GM20431 (cell line): Measurements from ENCODE around the gene ZNF699.
"Not testable (repeated sequence)": the region's sequence is repeated elsewhere in the genome, so short reads cannot be mapped to it uniquely, and the experiment has no call there.

ENCODE experiments used
- in situ Hi-C: fragments of 300-500 bp; cut with MseI, MboI; formaldehyde crosslinking; loops from one replicate; pipeline ENCODE4 v1.15.0; 2020; ENCODE audit warnings: low sequenced_read_pairs; ENCODE audit not compliant: unreplicated experiment

ZNF699 gene

DNA sequence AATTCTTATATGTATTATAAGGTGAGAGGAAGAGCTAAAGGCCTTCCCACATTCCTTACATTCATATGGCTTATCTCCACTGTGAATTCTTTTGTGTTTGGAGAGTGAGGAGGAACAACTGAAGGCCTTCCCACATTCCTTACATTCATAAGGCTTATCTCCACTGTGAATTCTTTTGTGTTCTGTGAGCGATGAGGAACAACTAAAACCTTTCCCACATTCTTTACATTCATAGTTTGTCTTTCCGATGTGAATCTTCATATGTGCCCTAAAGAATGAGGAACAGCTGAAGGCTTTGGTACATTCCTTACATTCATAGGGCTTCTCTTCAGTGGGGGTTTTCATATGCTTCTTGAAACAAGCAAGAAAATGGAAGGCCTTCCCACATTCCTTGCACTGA lies 13.3 kb downstream of the ZNF699 start:
- in situ Hi-C loops = no loop called here

DNA sequence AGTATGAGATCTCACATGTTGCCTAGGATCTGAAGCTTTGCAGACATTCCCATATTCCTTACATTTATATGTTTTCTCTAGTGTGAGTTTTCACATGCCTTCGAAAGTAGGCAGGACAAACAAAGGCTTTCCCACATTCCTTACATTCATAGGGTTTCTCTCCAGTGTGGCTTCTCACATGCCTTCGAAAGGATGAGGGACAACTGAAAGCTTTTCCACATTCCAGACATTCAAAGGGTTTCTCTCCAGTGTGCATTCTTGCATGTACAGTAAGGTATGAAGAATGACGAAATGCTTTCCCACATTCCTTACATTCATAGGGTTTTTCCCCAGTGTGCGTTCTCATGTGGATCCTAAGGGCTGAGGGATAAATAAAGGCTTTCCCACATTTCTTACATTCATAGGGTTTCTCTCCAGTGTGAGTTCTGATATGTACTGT lies 14.2 kb downstream of the ZNF699 start:
- in situ Hi-C loops = no loop called here

DNA sequence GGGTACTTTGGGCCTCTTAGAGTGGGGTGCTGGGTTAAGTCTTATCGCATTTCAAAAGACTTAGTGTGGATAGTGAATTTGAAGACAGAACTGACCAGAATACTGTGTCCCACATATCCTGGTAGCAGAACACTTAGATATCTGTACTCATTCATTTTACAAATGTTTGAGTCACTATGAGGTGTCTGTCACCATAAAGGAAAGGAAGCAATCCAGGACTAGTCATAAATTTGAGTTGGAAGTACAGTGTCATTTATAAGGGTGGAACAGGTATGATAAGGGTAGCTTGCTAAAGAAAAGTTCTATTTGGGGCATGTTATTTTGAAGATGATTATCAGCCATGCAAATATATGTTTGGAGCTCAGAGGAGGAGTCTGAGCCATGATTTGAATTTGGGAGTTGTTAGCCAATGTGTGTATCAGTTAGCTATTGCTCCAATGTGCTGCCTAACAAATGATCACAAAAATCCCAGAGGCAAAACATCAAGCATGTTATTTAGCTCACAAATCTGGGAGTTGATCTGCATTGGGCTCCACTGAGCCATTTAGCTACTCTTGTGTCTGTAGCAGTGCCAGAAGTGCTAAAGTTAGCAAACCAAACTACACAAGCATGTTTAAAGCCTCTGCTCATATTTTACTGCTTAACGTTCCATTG lies 20.3 kb downstream of the ZNF699 start:
- in situ Hi-C loops = no loop called here

DNA sequence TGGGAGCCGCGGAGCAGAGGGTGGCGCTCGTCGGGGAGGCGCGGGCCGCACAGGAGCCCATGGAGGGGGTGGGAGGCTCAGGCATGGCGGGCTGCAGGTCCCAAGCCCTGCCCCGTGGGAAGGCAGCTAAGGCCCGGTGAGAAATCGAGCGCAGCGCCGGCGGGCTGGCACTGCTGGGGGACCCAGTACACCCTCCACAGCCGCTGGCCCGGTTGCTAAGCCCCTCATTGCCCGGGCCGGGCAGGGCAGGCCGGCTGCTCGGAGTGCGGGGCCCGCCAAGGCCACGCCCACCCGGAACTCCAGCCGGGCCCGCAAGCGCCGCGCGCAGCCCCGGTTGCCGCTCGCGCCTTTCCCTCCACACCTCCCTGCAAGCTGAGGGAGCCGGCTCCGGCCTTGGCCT lies 26.2 kb downstream of the ZNF699 start:
- in situ Hi-C loops = not testable (repeated sequence)

DNA sequence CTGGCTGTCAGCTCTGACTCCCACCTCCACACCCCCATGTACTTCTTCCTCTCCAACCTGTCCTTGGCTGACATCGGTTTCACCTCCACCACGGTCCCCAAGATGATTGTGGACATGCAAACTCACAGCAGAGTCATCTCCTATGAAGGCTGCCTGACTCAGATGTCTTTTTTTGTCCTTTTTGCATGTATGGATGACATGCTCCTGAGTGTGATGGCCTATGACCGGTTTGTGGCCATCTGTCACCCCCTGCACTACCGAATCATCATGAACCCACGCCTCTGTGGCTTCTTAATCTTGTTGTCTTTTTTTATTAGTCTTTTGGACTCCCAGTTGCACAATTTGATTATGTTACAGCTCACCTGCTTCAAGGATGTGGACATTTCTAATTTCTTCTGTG lies 58.4 kb downstream of the ZNF699 start:
- in situ Hi-C loops = no loop called here

DNA sequence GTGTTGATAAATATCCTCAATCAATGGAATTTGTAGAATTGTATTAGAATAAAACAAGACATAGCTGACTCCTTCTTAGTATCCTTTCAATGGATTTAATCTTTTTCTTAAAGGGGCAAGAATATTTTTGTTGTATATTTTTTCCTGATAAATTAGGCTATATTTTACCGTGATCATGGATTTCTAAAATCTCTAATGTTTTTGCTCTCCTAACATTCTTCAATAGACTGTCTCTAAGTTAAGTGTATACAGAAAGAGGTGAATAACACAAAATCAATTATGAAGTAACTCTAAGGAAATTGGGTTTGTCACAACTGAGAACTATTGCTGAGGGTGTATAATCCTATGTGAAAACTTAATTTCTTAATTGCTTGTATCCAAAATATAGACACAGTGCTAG lies 59.0 kb downstream of the ZNF699 start, which contains the start of gene OR7E24:
Gene OR7E24 (plus strand): TSS at position 301 of the 400 bp plus-strand sequence. CDS start 114 bp downstream, outside the sequence.
- in situ Hi-C loops = no loop called here
